ENCODE results near the gene SYAP1. TPM values are rescaled to one million over a fixed set of nuclear protein-coding genes. Genes with fewer than 3 reads are reported as not detected.

The SYAP1 gene
- total and polyA plus RNA-seq, 2 donors (not counting 1 experiment from before 2014, with no cell fraction given): 19.4 to 49.7 TPM

GRCh38 chrX:16796298-16796697 lies 76.9 kb downstream of the SYAP1 start:
- H3K79me2 ChIP-seq (ENCODE audit: control insufficient read depth, insufficient read depth, low read length): peaks cover 4% of the 10 kb centered on the region
- no peaks in the 10 kb centered on the region for H3K27me3 ChIP-seq (ENCODE audit: control insufficient read depth, insufficient read depth, low read length)
- H3K9me3 ChIP-seq (ENCODE audit: control insufficient read depth, insufficient read depth, low read depth, low read length): no peaks in the 10 kb centered on the region
- DNase-seq (ENCODE audit: low read depth in 2 of 2): no peak
- H3K4me2 ChIP-seq (ENCODE audit: extremely low read depth, insufficient read depth, low read length): no peak overlapping the region
- H4K20me1 ChIP-seq (ENCODE audit: control insufficient read depth, extremely low read depth, insufficient read depth, low read length): no peaks in the 10 kb centered on the region
- H3K36me3 ChIP-seq (ENCODE audit: control insufficient read depth, insufficient read depth, low read length): no peaks in the 10 kb centered on the region
- H3K9ac ChIP-seq (ENCODE audit: insufficient read depth, low read length): no peak overlapping the region
- no peaks in the 10 kb centered on the region for H3K4me1 ChIP-seq (ENCODE audit: control insufficient read depth, extremely low read depth, insufficient read depth, low read length)
- TF ChIP-seq CTCF (conservative IDR thresholded peaks at IDR 0.05 in 1 of 2, IDR thresholded peaks at IDR 0.05 in 1 of 2; ENCODE audit: low read depth in 1 of 2, low read length in 2 of 2) (no peak), EZH2 (IDR thresholded peaks at IDR 0.05; ENCODE audit: low read length, missing control alignments) (no peak)
- H3K4me3 ChIP-seq (replicated peaks in 1 of 4; ENCODE audit: control extremely low read depth in 1 of 4, insufficient read depth in 1 of 4, low read depth in 3 of 4, low read length in 4 of 4): no peak overlapping the region
- H2AFZ ChIP-seq (ENCODE audit: low read length): no peak overlapping the region
- H3K27ac ChIP-seq (ENCODE audit: insufficient read depth, low read length): peak overlapping the region; percentile 16

GRCh38 chrX:16797358-16797757 lies 77.9 kb downstream of the SYAP1 start:
- DNase-seq (ENCODE audit: low read depth in 2 of 2): peak; percentile 36 to 62
- Histone ChIP-seq H3K27ac (ENCODE audit: insufficient read depth, low read length) (peak overlapping the region; percentile 34), H3K27me3 (ENCODE audit: control insufficient read depth, insufficient read depth, low read length) (no peaks in the 10 kb centered on the region), H4K20me1 (ENCODE audit: control insufficient read depth, extremely low read depth, insufficient read depth, low read length) (no peaks in the 10 kb centered on the region), H3K4me3 (replicated peaks in 1 of 4; ENCODE audit: control extremely low read depth in 1 of 4, insufficient read depth in 1 of 4, low read depth in 3 of 4, low read length in 4 of 4) (no peak overlapping the region), H3K9me3 (ENCODE audit: control insufficient read depth, insufficient read depth, low read depth, low read length) (no peaks in the 10 kb centered on the region), H3K9ac (ENCODE audit: insufficient read depth, low read length) (no peak overlapping the region), H3K4me1 (ENCODE audit: control insufficient read depth, extremely low read depth, insufficient read depth, low read length) (no peaks in the 10 kb centered on the region), H3K4me2 (ENCODE audit: extremely low read depth, insufficient read depth, low read length) (no peak overlapping the region), H3K36me3 (ENCODE audit: control insufficient read depth, insufficient read depth, low read length) (no peaks in the 10 kb centered on the region), H2AFZ (ENCODE audit: low read length) (no peak overlapping the region), H3K79me2 (ENCODE audit: control insufficient read depth, insufficient read depth, low read length) (no peaks in the 10 kb centered on the region)
- TF ChIP-seq CTCF (conservative IDR thresholded peaks at IDR 0.05 in 1 of 2, IDR thresholded peaks at IDR 0.05 in 1 of 2; ENCODE audit: low read depth in 1 of 2, low read length in 2 of 2) (no peak), EZH2 (IDR thresholded peaks at IDR 0.05; ENCODE audit: low read length, missing control alignments) (no peak)

- Histone ChIP-seq H2AFZ (ENCODE audit: low read length) (no peak overlapping the region), H3K9ac (ENCODE audit: insufficient read depth, low read length) (no peak overlapping the region), H3K27ac (ENCODE audit: insufficient read depth, low read length) (no peak overlapping the region), H3K4me2 (ENCODE audit: extremely low read depth, insufficient read depth, low read length) (no peak overlapping the region), H3K4me3 (replicated peaks in 1 of 4; ENCODE audit: control extremely low read depth in 1 of 4, insufficient read depth in 1 of 4, low read depth in 3 of 4, low read length in 4 of 4) (no peak overlapping the region), H3K4me1 (ENCODE audit: control insufficient read depth, extremely low read depth, insufficient read depth, low read length) (no peaks in the 10 kb centered on the region), H3K27me3 (ENCODE audit: control insufficient read depth, insufficient read depth, low read length) (no peaks in the 10 kb centered on the region), H3K9me3 (ENCODE audit: control insufficient read depth, insufficient read depth, low read depth, low read length) (no peaks in the 10 kb centered on the region), H3K36me3 (ENCODE audit: control insufficient read depth, insufficient read depth, low read length) (no peaks in the 10 kb centered on the region), H4K20me1 (ENCODE audit: control insufficient read depth, extremely low read depth, insufficient read depth, low read length) (no peaks in the 10 kb centered on the region), H3K79me2 (ENCODE audit: control insufficient read depth, insufficient read depth, low read length) (no peaks in the 10 kb centered on the region)
- no peak for TF ChIP-seq EZH2 (IDR thresholded peaks at IDR 0.05; ENCODE audit: low read length, missing control alignments)
- no peak for TF ChIP-seq CTCF (conservative IDR thresholded peaks at IDR 0.05 in 1 of 2, IDR thresholded peaks at IDR 0.05 in 1 of 2; ENCODE audit: low read depth in 1 of 2, low read length in 2 of 2)
- no peak for DNase-seq (ENCODE audit: low read depth in 2 of 2)
Observed at GRCh38 chrX:16797841-16798240, 78.4 kb downstream of the SYAP1 start.

All from fibroblast of lung (primary cell).